ENCODE results near the gene KRTAP10-6.

Gene KRTAP10-6

DNA sequence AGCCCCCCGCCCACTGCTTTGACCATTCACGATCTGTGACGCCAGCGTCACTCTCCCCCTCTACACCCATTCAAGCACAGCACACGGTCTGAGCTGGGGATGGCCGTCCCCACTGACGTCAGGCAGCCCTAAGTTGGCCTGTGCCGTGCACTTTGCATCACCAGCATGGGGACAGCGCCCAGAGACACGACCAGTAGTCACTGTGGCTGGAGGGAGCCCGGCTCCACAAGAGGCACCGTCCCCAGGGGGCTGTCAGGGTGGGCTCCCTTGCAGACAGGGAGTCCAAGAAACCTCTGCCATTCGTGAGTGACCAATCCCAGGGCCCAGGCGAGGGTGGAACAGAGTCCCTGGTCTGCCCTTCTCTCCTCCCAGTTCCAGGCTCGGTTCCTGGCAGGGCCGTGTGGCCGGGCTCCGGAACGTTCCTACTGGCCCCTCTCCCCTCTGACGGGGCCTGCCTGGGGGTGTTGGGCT, 21.9 kb upstream of the KRTAP10-6 start:
- Histone ChIP-seq H3K79me2 (ENCODE audit: insufficient read depth, low read length) (no peaks in the 10 kb centered on the region), H4K20me1 (ENCODE audit: insufficient read depth, low read length, poor library complexity, severe bottlenecking) (no peaks in the 10 kb centered on the region), H3F3A (ENCODE audit: low read depth) (no peaks in the 10 kb centered on the region), H3K4me3 (ENCODE audit: low read length, poor library complexity, severe bottlenecking) (no peak overlapping the region), H3K27me3 (ENCODE audit: insufficient read depth, low read length, poor library complexity, severe bottlenecking) (no peaks in the 10 kb centered on the region), H3K4me2 (ENCODE audit: low read depth, low read length, poor library complexity, severe bottlenecking) (no peak overlapping the region), H3K9ac (ENCODE audit: low read depth, low read length, poor library complexity, severe bottlenecking) (no peak overlapping the region), H3K9me3 (ENCODE audit: insufficient read depth, low read depth, low read length) (peaks cover 11% of the 10 kb centered on the region; the same call in 1 of the 2 replicates), H3K4me1 (ENCODE audit: insufficient read depth, low read length, poor library complexity, severe bottlenecking) (no peaks in the 10 kb centered on the region), H2AFZ (ENCODE audit: low read length) (no peak overlapping the region), H3K36me3 (ENCODE audit: insufficient read depth, low read length) (no peaks in the 10 kb centered on the region), H3K9me2 (replicated peaks; ENCODE audit: low read depth, low read length) (no peaks in the 10 kb centered on the region)
- TF ChIP-seq EZH2phosphoT487 (IDR thresholded peaks at IDR 0.05; ENCODE audit: borderline replicate concordance), result no peak
- TF ChIP-seq, protein P1, sequence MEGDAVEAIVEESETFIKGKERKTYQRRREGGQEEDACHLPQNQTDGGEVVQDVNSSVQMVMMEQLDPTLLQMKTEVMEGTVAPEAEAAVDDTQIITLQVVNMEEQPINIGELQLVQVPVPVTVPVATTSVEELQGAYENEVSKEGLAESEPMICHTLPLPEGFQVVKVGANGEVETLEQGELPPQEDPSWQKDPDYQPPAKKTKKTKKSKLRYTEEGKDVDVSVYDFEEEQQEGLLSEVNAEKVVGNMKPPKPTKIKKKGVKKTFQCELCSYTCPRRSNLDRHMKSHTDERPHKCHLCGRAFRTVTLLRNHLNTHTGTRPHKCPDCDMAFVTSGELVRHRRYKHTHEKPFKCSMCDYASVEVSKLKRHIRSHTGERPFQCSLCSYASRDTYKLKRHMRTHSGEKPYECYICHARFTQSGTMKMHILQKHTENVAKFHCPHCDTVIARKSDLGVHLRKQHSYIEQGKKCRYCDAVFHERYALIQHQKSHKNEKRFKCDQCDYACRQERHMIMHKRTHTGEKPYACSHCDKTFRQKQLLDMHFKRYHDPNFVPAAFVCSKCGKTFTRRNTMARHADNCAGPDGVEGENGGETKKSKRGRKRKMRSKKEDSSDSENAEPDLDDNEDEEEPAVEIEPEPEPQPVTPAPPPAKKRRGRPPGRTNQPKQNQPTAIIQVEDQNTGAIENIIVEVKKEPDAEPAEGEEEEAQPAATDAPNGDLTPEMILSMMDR (conservative IDR thresholded peaks at IDR 0.05; ENCODE audit: low read length), result no peak

- TF ChIP-seq EZH2phosphoT487 (IDR thresholded peaks at IDR 0.05; ENCODE audit: borderline replicate concordance), result no peak
- TF ChIP-seq, protein P1 (conservative IDR thresholded peaks at IDR 0.05; ENCODE audit: low read length), result no peak
- Histone ChIP-seq H3K27me3 (ENCODE audit: insufficient read depth, low read length, poor library complexity, severe bottlenecking) (no peaks in the 10 kb centered on the region), H3F3A (ENCODE audit: low read depth) (no peaks in the 10 kb centered on the region), H3K4me3 (ENCODE audit: low read length, poor library complexity, severe bottlenecking) (no peak overlapping the region), H3K79me2 (ENCODE audit: insufficient read depth, low read length) (no peaks in the 10 kb centered on the region), H2AFZ (ENCODE audit: low read length) (no peak overlapping the region), H3K4me2 (ENCODE audit: low read depth, low read length, poor library complexity, severe bottlenecking) (no peak overlapping the region), H3K36me3 (ENCODE audit: insufficient read depth, low read length) (no peaks in the 10 kb centered on the region), H3K9ac (ENCODE audit: low read depth, low read length, poor library complexity, severe bottlenecking) (no peak overlapping the region), H4K20me1 (ENCODE audit: insufficient read depth, low read length, poor library complexity, severe bottlenecking) (no peaks in the 10 kb centered on the region), H3K9me2 (replicated peaks; ENCODE audit: low read depth, low read length) (no peaks in the 10 kb centered on the region), H3K9me3 (ENCODE audit: insufficient read depth, low read depth, low read length) (peaks cover 13% of the 10 kb centered on the region; the same call in 1 of the 2 replicates), H3K4me1 (ENCODE audit: insufficient read depth, low read length, poor library complexity, severe bottlenecking) (no peaks in the 10 kb centered on the region)
Measured at GRCh38 chr21:44613386-44614155, 21.3 kb upstream of the KRTAP10-6 start.

- H2AFZ ChIP-seq (ENCODE audit: low read length), result no peak overlapping the region
- no peak overlapping the region for H3K9ac ChIP-seq (ENCODE audit: low read depth, low read length, poor library complexity, severe bottlenecking)
- TF ChIP-seq EZH2phosphoT487 (IDR thresholded peaks at IDR 0.05; ENCODE audit: borderline replicate concordance), result no peak
- TF ChIP-seq, protein P1 (conservative IDR thresholded peaks at IDR 0.05; ENCODE audit: low read length), result no peak
- no peaks in the 10 kb centered on the region for H3K9me2 ChIP-seq (replicated peaks; ENCODE audit: low read depth, low read length)
- H4K20me1 ChIP-seq (ENCODE audit: insufficient read depth, low read length, poor library complexity, severe bottlenecking), result no peaks in the 10 kb centered on the region
- no peaks in the 10 kb centered on the region for H3K36me3 ChIP-seq (ENCODE audit: insufficient read depth, low read length)
- H3K4me2 ChIP-seq (ENCODE audit: low read depth, low read length, poor library complexity, severe bottlenecking), result no peak overlapping the region
- no peaks in the 10 kb centered on the region for H3K4me1 ChIP-seq (ENCODE audit: insufficient read depth, low read length, poor library complexity, severe bottlenecking)
- H3F3A ChIP-seq (ENCODE audit: low read depth), result no peaks in the 10 kb centered on the region
- H3K4me3 ChIP-seq (ENCODE audit: low read length, poor library complexity, severe bottlenecking), result no peak overlapping the region
- peaks cover 13% of the 10 kb centered on the region; the same call in 1 of the 2 replicates for H3K9me3 ChIP-seq (ENCODE audit: insufficient read depth, low read depth, low read length)
- H3K27me3 ChIP-seq (ENCODE audit: insufficient read depth, low read length, poor library complexity, severe bottlenecking), result no peaks in the 10 kb centered on the region
- no peaks in the 10 kb centered on the region for H3K79me2 ChIP-seq (ENCODE audit: insufficient read depth, low read length)
Measured at GRCh38 chr21:44612669-44613229, 20.4 kb upstream of the KRTAP10-6 start.

Data from Loucy (cell line).